ENCODE results near the gene ARHGEF40.

DNA sequence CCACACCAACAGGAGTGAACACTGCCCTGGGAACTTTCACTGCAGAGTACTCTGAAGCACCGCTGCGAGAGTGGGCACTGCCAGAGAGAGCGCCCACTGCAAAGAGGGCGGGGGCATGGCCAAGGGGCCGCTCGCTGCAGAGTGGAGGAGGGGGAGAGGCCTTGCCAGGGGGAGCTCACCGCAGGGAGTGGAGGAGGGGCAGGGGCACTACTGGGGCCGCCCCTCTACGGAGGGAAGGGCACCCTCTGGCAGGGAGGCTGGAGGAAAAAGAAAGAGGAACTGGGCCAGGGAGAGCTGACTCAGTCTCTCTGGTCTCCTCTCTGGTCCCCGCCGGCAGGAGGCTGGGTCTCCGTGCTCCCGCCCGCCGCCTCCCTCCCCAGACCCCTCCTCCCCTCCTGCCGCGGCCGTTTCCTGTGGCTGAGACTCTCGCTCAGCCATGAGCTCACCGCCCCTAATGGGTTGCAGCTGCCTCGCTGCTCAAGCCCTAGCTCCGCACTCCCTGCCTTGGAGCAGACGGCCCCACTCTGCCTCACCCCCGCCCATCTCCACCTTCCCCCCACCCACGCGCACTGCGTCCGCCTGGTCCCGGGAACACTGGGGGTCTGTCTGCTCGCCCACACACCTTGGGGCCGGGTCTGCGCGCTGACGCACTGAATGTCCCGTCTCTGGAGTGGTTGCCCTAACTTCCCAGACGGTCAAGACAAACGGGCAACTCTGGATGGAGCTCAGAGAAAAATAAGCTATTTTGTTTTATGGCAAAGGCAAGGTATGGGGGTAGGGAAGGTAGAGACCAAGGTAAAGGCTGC is 1.3 kb downstream of the ARHGEF40 start:
- TF ChIP-seq PKNOX1 (IDR thresholded peaks at IDR 0.05) (no peak; the same call in 1 of the 2 replicates), FOXM1 (IDR thresholded peaks at IDR 0.05; ENCODE audit: borderline replicate concordance) (no peak), ELF4 (IDR thresholded peaks at IDR 0.05) (no peak), SP1 (IDR thresholded peaks at IDR 0.05) (no peak), FOXA1 (IDR thresholded peaks at IDR 0.05) (no peak), NFRKB (IDR thresholded peaks at IDR 0.05) (no peak), CTBP1 (IDR thresholded peaks at IDR 0.05; ENCODE audit: borderline replicate concordance) (no peak), ZNF384 (IDR thresholded peaks at IDR 0.05) (no peak), ARNT (IDR thresholded peaks at IDR 0.05) (no peak), FOXK2 (IDR thresholded peaks at IDR 0.05) (no peak), TARDBP (IDR thresholded peaks at IDR 0.05) (no peak)
